Globus pallidus (tissue), 1 donor: Measurements from ENCODE around the gene RSPH1.

ENCODE experiments used
- DNase-seq: peaks from one replicate; pipeline ENCODE4 v3.0.0-alpha.2; 2015; ENCODE audit warnings: low spot score

The RSPH1 gene

GRCh38 chr21:42426876-42427480 lies 69.0 kb downstream of the RSPH1 start:
- DNase-seq = no peak

- no peak for DNase-seq
These were observed 69.6 kb downstream of the RSPH1 start for GRCh38 chr21:42426424-42426823.

GRCh38 chr21:42425591-42425990 lies 70.4 kb downstream of the RSPH1 start:
- DNase-seq = no peak

- DNase-seq = no peak
These were observed 71.0 kb downstream of the RSPH1 start for GRCh38 chr21:42424914-42425541.

GRCh38 chr21:42423685-42424084 lies 72.3 kb downstream of the RSPH1 start:
- no peak for DNase-seq

- no peak for DNase-seq
These were observed 72.8 kb downstream of the RSPH1 start for GRCh38 chr21:42423197-42423675.
